ENCODE results near the gene OPCML.

- TF ChIP-seq CTCF (IDR thresholded peaks at IDR 0.05): no peak
- no peak for TF ChIP-seq ZFX (IDR thresholded peaks at IDR 0.05; ENCODE audit: borderline replicate concordance)
These were observed 786.0 kb downstream of the OPCML start for GRCh38 chr11:132746305-132746704.
